Measurements from ENCODE around the gene CDK5R1. TPM values are rescaled to one million over a fixed set of nuclear protein-coding genes. Genes with fewer than 3 reads are reported as not detected.

CDK5R1 gene
- total RNA-seq, result 0.56 and 2.1 TPM in 2 replicates

GRCh38 chr17:32486701-32487472, at the start of gene CDK5R1:
Gene CDK5R1 (plus strand): TSS chr17:32486993. CDS start chr17:32487621, 628 bp downstream.

GRCh38 chr17:32444301-32445073, 42.3 kb upstream of the CDK5R1 start, which contains the start of gene PSMD11:
Gene PSMD11 (plus strand): TSS chr17:32444510. CDS start chr17:32444524, 14 bp downstream.

Other genes starting within 250 kb of the CDK5R1 start
- gene RHBDL3, start 221.2 kb upstream of the CDK5R1 start, total RNA-seq, result under 0.01 TPM in 1 of 2 replicates, not detected in the other
- gene C17orf75, start 144.8 kb upstream of the CDK5R1 start, total RNA-seq, result 15.9 and 19.2 TPM in 2 replicates
- 76.7 and 86.3 TPM in 2 replicates for gene ZNF207, start 136.8 kb upstream of the CDK5R1 start, total RNA-seq
- gene PSMD11, start 42.5 kb upstream of the CDK5R1 start, total RNA-seq, result 73.9 and 137 TPM in 2 replicates

All from regular cardiac myocyte (primary cell).